GM12878 (cell line): ENCODE data around the gene INSRR. TPM values are rescaled to one million over a fixed set of nuclear protein-coding genes. Genes with fewer than 3 reads are reported as not detected.

Experiments used
- ATAC-seq: fragments of 200-7000 bp; cut with Tn5 transposase; 3 replicates; pipeline ENCODE4 v1.9.1; 2020; ENCODE audit warnings: mild to moderate bottlenecking, moderate library complexity
- BruUV-seq: library from RNA; stranded (reverse); fragments of 400-500 nt; replicated peaks from 2 replicates; lab custom pipeline; 2021; lab: Mats Ljungman, UMichigan
- CTCF ChIA-PET: fragments of 300-600 bp; sonication (Branson Sonifier 250); formaldehyde crosslinking; extraction: SDS; loops from one replicate; lab custom pipeline; 2021; ENCODE audit warnings: inconsistent platforms; lab: Yijun Ruan, JAX
- POLR2A ChIA-PET: fragments of 350-600 bp; formaldehyde crosslinking; extraction: SDS; loops from one replicate; lab custom pipeline; 2021; ENCODE audit warnings: inconsistent platforms; lab: Charles Lee
- RAD21 ChIA-PET: fragments of 300-600 bp; sonication (Branson Sonifier 250); formaldehyde crosslinking; loops from one replicate; lab custom pipeline; 2023; ENCODE audit warnings: antibody characterized with exemption; ENCODE audit not compliant: unreplicated experiment; lab: Charles Lee
- SMC1A ChIA-PET: fragments of 300-600 bp; sonication (Branson Sonifier 250); formaldehyde crosslinking; loops from one replicate; lab custom pipeline; 2023; ENCODE audit not compliant: unreplicated experiment, uncharacterized antibody; lab: Charles Lee
- DNase-seq: peaks from one replicate; pipeline ENCODE4 v3.0.0-alpha.2; 2011; ENCODE audit warnings: low read depth, low spot score
- FAIRE-seq: peaks from 3 replicates; lab custom pipeline; 2011; peaks lifted over from hg19 to GRCh38; lab: Jason Lieb, UNC
- H2AFZ ChIP-seq: 2 replicates; pipeline ENCODE4 v1.6.0; 2011; ENCODE audit warnings: low read depth, low read length, control low read depth; ENCODE audit not compliant: control insufficient read depth
- H3K27ac ChIP-seq: 2 replicates; pipeline ENCODE4 v1.5.1; 2011; ENCODE audit warnings: control low read depth; ENCODE audit not compliant: control insufficient read depth, insufficient read depth
- H3K27me3 ChIP-seq, 2 experiments: replicated peaks in 1 of 2; 2 replicates each; pipeline versions ENCODE4 v1.6.0 to v1.6.1; 2011; ENCODE audit warnings: low read length in 1 of 2; ENCODE audit not compliant: control insufficient read depth in 2 of 2, insufficient read depth in 2 of 2
- H3K36me3 ChIP-seq, 2 experiments: 2 replicates each; pipeline ENCODE4 v1.5.1; 2011; ENCODE audit warnings: low read length in 1 of 2; ENCODE audit not compliant: control insufficient read depth in 2 of 2, insufficient read depth in 2 of 2
- H3K4me1 ChIP-seq: 2 replicates; pipeline ENCODE4 v1.6.1; 2011; ENCODE audit warnings: mild to moderate bottlenecking, low read length, moderate library complexity, mixed read lengths; ENCODE audit not compliant: control insufficient read depth, insufficient read depth
- H3K4me2 ChIP-seq: 2 replicates; pipeline ENCODE4 v1.6.0; 2011; ENCODE audit warnings: control low read depth; ENCODE audit not compliant: control insufficient read depth, insufficient read depth
- H3K4me3 ChIP-seq: fragments of 200-600 bp; sonication (generic); 2 replicates; pipeline ENCODE4 v1.5.1; 2016
- H3K79me2 ChIP-seq: 2 replicates; pipeline ENCODE4 v1.6.0; 2011; ENCODE audit warnings: low read length; ENCODE audit not compliant: control insufficient read depth, insufficient read depth
- H3K9ac ChIP-seq: 2 replicates; pipeline ENCODE4 v1.8.0; 2011; ENCODE audit warnings: low read length, control low read depth, mixed read lengths; ENCODE audit not compliant: control insufficient read depth, insufficient read depth
- H3K9me3 ChIP-seq: replicated peaks from 3 replicates; pipeline ENCODE4 v1.5.1; 2011; ENCODE audit warnings: mild to moderate bottlenecking, low read length; ENCODE audit not compliant: control insufficient read depth, insufficient read depth
- H4K20me1 ChIP-seq: 2 replicates; pipeline ENCODE4 v1.6.0; 2011; ENCODE audit not compliant: control insufficient read depth, insufficient read depth
- CBX3 ChIP-seq: fragments of 200-600 bp; sonication (generic); IDR thresholded peaks from 2 replicates; pipeline ENCODE4 v1.6.1; 2016; ENCODE audit warnings: low read depth, borderline replicate concordance
- CEBPZ ChIP-seq: fragments of 150-350 bp; IDR thresholded peaks from 2 replicates; pipeline ENCODE4 v1.6.1; 2016; ENCODE audit warnings: low read depth, low read length
- CHD2 ChIP-seq: IDR thresholded peaks from 2 replicates; pipeline ENCODE4 v1.6.1; 2011; ENCODE audit warnings: low read depth, low read length, improper control_type of control experiment, borderline replicate concordance
- ESRRA ChIP-seq: IDR thresholded peaks from 2 replicates; pipeline ENCODE4 v1.6.1; 2012; ENCODE audit warnings: mild to moderate bottlenecking, low read length, improper control_type of control experiment
- FOXM1 ChIP-seq: IDR thresholded peaks from 2 replicates; pipeline ENCODE4 v1.6.1; 2012; ENCODE audit warnings: low read depth, mild to moderate bottlenecking, inconsistent platforms, low read length, moderate library complexity
- MAX ChIP-seq: IDR thresholded peaks from 2 replicates; pipeline ENCODE4 v1.6.1; 2012; ENCODE audit warnings: low read depth, low read length, improper control_type of control experiment
- NKRF ChIP-seq: fragments of 450-650 bp; conservative IDR thresholded peaks from 2 replicates; pipeline ENCODE4 v1.6.1; 2017; ENCODE audit warnings: mild to moderate bottlenecking, moderate library complexity
- POLR2AphosphoS2 ChIP-seq: IDR thresholded peaks from 2 replicates; pipeline ENCODE4 v1.6.1; 2011; ENCODE audit warnings: low read depth, mild to moderate bottlenecking, low read length, improper control_type of control experiment, moderate library complexity
- POLR2AphosphoS5 ChIP-seq: IDR thresholded peaks from 2 replicates; pipeline ENCODE4 v1.6.1; 2011; ENCODE audit warnings: mild to moderate bottlenecking, low read length, inconsistent platforms
- RAD21 ChIP-seq: IDR thresholded peaks from 2 replicates; pipeline ENCODE4 v1.6.1; 2011; ENCODE audit warnings: mild to moderate bottlenecking, low read depth, low read length, moderate library complexity; ENCODE audit not compliant: insufficient read depth
- RELA ChIP-seq: fragments of 450-650 bp; IDR thresholded peaks from 2 replicates; pipeline ENCODE4 v1.8.0; 2014; ENCODE audit warnings: borderline replicate concordance; ENCODE audit not compliant: partially characterized antibody
- RFX5 ChIP-seq: IDR thresholded peaks from 2 replicates; pipeline ENCODE4 v1.6.1; 2011; ENCODE audit warnings: low read depth, low read length, improper control_type of control experiment
- SRF ChIP-seq, 2 experiments: IDR thresholded peaks; 2 replicates each; pipeline ENCODE4 v1.6.1; 2011; ENCODE audit warnings: low read depth in 2 of 2, low read length in 2 of 2, mild to moderate bottlenecking in 1 of 2, moderate library complexity in 1 of 2
- YBX1 ChIP-seq: fragments of 450-650 bp; IDR thresholded peaks from 2 replicates; pipeline ENCODE4 v1.6.1; 2016; ENCODE audit warnings: antibody characterized with exemption
- ZBED1 ChIP-seq: IDR thresholded peaks from 2 replicates; pipeline ENCODE4 v1.6.1; 2016; ENCODE audit warnings: borderline replicate concordance
- ZNF207 ChIP-seq: fragments of 450-650 bp; IDR thresholded peaks from 2 replicates; pipeline ENCODE4 v1.6.1; 2014; ENCODE audit warnings: antibody characterized with exemption, mild to moderate bottlenecking, borderline replicate concordance
- ZNF274 ChIP-seq: IDR thresholded peaks from one replicate; pipeline ENCODE4 v1.8.0; 2011; ENCODE audit not compliant: insufficient read length, insufficient read depth
- WGBS: methylation state at CpG from one replicate; pipeline ENCODE4 v1.1.6; 2016; ENCODE audit warnings: low lambda C conversion rate; ENCODE audit not compliant: insufficient replicate concordance, insufficient coverage; ENCODE audit errors: missing lambda C conversion rate; 5-methylcytosine and 5-hydroxymethylcytosine counted together
- in situ Hi-C: fragments of 300-500 bp; cut with MboI; formaldehyde crosslinking; loops from 9 replicates; pipeline ENCODE4 v1.14.3; 2018; ENCODE audit warnings: mixed read lengths
- intact Hi-C: fragments of 100-400 bp; cut with micrococcal nuclease; formaldehyde crosslinking; loops from one replicate; pipeline ENCODE4 v1.14.2; 2022; ENCODE audit not compliant: unreplicated experiment
- polyA plus RNA-seq, 11 experiments: library from polyadenylated mRNA; depleted of rRNA in 4 of 11; unstranded in 6 of 11; stranded (reverse) in 5 of 11; fragments of >200 nt; fragmentation: Nextera tagmentation in 4 of 11; fragmentation: Illumina TruSeq in 1 of 11; extraction: Ambion mirVana in 4 of 11; extraction: Trizol in 1 of 11; gene quantifications; 1 replicate in 1 of 11; 2 replicates in 10 of 11; pipeline versions ENCODE4 v1.2.1 to v1.2.3, GENCODE V29; 2011 to 2016; ENCODE audit warnings: inconsistent platforms in 2 of 11, missing spikeins in 2 of 11, low read depth in 1 of 11
- total RNA-seq, 4 experiments: library from RNA; depleted of rRNA in 3 of 4; stranded (reverse); fragments of >200 nt in 3 of 4; fragmentation: Illumina TruSeq in 1 of 4; extraction: Trizol in 1 of 4; gene quantifications; 2 replicates each; pipeline versions ENCODE4 v1.2.1 to v1.2.3, GENCODE V29; 2013 to 2021

Gene INSRR
- total and polyA plus RNA-seq, 10 of the 15 experiments (the other 5 are each of a cell fraction or from before 2014, with no cell fraction given), result 0.01 TPM; not detected in 9

GRCh38 chr1:156828400-156829124, 30.4 kb downstream of the INSRR start (continued):
- TF ChIP-seq POLR2AphosphoS2, result no peak
- no peak for TF ChIP-seq CHD2
- no peak for TF ChIP-seq FOXM1
- no peak for TF ChIP-seq CEBPZ
- no peak for TF ChIP-seq YBX1
- TF ChIP-seq, all 136 proteins: peak for 0

- no peaks in the 10 kb centered on the region for H3K27me3 ChIP-seq
- DNase-seq, result no peak
- no peak for FAIRE-seq
- H4K20me1 ChIP-seq, result no peaks in the 10 kb centered on the region
- H3K4me1 ChIP-seq, result no peaks in the 10 kb centered on the region
- intact Hi-C loops (no loop called here), in situ Hi-C loops (no loop called here)
- ChIA-PET SMC1A (interaction anchor here (0.8 to 2.6 kb wide), 2 partner anchors 16 to 100 kb away, joined by 4 to 7 read pairs; no protein-coding TSS in a partner anchor), POLR2A (interaction anchor here (1.0 kb wide), 1 partner anchor 12 kb away, joined by 3 read pairs; no protein-coding TSS in a partner anchor), RAD21 (no interaction called here), CTCF (interaction anchor here (0.6 to 2.6 kb wide), 8 partner anchors 9 to 138 kb away, joined by 3 to 13 read pairs (median 3); partner anchors contain the start of gene NTRK1)
- H3K79me2 ChIP-seq, result no peaks in the 10 kb centered on the region
- no peak overlapping the region for H3K4me2 ChIP-seq
- ATAC-seq, result no peak
- 0% methylated on average over 1 of the region's 1 CpG for WGBS
- no peak overlapping the region for H3K9ac ChIP-seq
- H3K4me3 ChIP-seq, result no peak overlapping the region
- H3K27ac ChIP-seq, result no peak overlapping the region
- no TSS peak for BruUV-seq
- no peaks in the 10 kb centered on the region for H3K36me3 ChIP-seq
- no peak overlapping the region for H2AFZ ChIP-seq
- no peaks in the 10 kb centered on the region for H3K9me3 ChIP-seq
- no peak for TF ChIP-seq CHD2
- TF ChIP-seq ZBED1, result no peak
- no peak for TF ChIP-seq ZNF274
- TF ChIP-seq SRF (IDR thresholded peaks at IDR 0.05; ENCODE audit: low read depth in 2 of 2, low read length in 2 of 2), result no peak
- no peak for TF ChIP-seq POLR2AphosphoS5
- no peak for TF ChIP-seq RAD21
- TF ChIP-seq ZNF207, result no peak
- no peak for TF ChIP-seq MAX
- no peak for TF ChIP-seq CBX3
- TF ChIP-seq ESRRA, result no peak
- TF ChIP-seq RFX5, result no peak
- TF ChIP-seq RELA, result no peak
- no peak for TF ChIP-seq NKRF
These were observed 32.3 kb downstream of the INSRR start for GRCh38 chr1:156826630-156827029.
